GM21717 (cell line): ENCODE measurements around the gene CAMK2N2.

ENCODE experiments used
- ATAC-seq: cut with Tn5 transposase; IDR thresholded peaks from one replicate; pipeline ENCODE4 v1.9.1; 2021; ENCODE audit warnings: mild to moderate bottlenecking, moderate library complexity; ENCODE audit not compliant: unreplicated experiment

Gene CAMK2N2

GRCh38 chr3:184261270-184261853 lies at the start of gene CAMK2N2:
Gene CAMK2N2 (minus strand): TSS chr3:184261553. CDS start chr3:184261285, 268 bp downstream.
- no peak for ATAC-seq

- ATAC-seq: no peak
Measured at GRCh38 chr3:184308744-184309143, 47.4 kb upstream of the CAMK2N2 start.

- ATAC-seq: no peak
Measured at GRCh38 chr3:184307915-184308314, 46.6 kb upstream of the CAMK2N2 start.

GRCh38 chr3:184306341-184306972 lies 45.1 kb upstream of the CAMK2N2 start:
- no peak for ATAC-seq

DNA sequence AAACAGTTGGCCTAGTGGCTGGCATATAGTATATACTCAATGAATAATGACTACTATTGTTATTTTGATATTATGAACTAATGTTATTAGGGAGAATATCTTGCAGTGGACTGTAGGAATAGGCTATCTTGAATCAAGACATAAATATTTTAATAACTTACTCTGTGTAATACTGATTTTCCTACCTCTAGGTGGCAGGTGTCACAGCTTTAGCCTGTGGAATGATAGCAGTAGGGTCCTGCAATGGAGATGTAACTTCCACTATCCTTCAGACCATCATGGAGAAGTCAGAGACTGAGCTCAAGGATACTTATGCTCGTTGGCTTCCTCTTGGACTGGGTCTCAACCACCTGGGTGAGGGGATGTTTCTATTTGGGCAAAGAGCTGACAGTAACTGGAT lies 44.2 kb upstream of the CAMK2N2 start:
- no peak for ATAC-seq

DNA sequence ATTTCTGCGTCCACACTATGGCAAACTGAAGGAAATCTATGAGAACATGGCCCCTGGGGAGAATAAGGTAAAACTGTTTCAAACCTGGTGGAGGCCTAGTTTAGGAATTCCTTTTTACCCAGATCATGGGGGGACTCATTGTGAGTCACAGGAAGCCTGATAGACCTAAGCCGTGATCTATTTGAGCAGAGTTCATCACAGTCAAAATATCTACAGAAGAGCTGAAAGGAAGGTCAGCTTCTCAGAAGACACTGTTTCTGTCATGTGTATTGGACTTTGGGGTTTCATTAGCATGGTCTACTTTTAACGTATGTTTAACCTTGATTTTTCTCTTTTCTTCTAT lies 39.0 kb upstream of the CAMK2N2 start:
- no peak for ATAC-seq

- ATAC-seq: no peak
Measured at GRCh38 chr3:184299488-184300377, 38.4 kb upstream of the CAMK2N2 start.

GRCh38 chr3:184298759-184299487 lies 37.6 kb upstream of the CAMK2N2 start, which contains the start of gene PSMD2:
Gene PSMD2 (plus strand): TSS chr3:184299241. CDS start chr3:184299267, 26 bp downstream.
- peak; percentile 90 for ATAC-seq

GRCh38 chr3:184296616-184297015 lies 35.3 kb upstream of the CAMK2N2 start:
- no peak for ATAC-seq

- ATAC-seq: no peak
Measured at GRCh38 chr3:184295771-184296170, 34.4 kb upstream of the CAMK2N2 start.

DNA sequence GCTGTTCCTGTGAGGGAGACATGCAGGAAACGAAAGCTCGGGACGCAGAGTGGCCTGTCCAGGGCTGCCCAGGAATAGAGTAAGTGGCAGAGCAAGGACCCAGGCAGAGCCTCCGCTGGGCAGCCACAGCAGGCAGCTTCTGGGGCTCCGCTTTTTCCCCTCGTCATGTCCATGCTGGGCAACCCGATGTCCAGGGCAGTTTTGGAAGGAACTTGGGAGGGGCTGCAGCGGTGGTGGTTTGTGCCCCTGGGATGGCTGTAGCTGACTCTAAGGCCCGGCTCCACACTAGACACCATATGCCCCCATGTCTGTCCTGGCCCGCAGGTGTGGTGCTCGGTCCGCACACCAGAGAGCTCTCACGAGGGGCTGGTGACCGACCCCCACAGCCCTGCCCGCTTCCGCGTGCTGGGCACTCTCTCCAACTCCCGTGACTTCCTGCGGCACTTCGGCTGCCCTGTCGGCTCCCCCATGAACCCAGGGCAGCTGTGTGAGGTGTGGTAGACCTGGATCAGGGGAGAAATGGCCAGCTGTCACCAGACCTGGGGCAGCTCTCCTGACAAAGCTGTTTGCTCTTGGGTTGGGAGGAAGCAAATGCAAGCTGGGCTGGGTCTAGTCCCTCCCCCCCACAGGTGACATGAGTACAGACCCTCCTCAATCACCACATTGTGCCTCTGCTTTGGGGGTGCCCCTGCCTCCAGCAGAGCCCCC lies 30.5 kb upstream of the CAMK2N2 start:
- no peak for ATAC-seq

DNA sequence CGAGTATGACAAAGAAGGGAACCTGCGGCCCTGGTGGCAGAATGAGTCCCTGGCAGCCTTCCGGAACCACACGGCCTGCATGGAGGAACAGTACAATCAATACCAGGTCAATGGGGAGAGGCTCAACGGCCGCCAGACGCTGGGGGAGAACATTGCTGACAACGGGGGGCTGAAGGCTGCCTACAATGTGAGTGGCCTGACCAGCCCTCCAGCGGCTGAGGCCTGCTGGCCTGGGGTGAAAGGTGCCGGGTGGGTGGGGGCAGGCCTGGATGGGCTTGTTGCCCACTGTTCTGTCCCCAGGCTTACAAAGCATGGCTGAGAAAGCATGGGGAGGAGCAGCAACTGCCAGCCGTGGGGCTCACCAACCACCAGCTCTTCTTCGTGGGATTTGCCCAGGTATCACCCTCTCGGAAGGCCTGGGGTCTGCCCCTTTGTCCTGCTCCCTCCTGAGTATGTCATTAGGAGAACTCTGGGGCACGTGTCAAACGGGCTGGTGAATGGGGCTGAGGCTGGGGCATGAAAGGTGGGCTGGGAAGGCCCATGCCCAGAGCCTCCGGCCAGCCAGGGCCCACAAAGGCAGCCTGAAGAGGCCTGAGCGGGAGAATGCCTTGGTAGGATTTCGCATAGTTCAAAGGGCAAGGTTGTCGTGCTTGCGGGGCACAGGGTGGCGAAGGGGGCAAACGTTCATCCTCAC lies 29.8 kb upstream of the CAMK2N2 start:
- no peak for ATAC-seq

DNA sequence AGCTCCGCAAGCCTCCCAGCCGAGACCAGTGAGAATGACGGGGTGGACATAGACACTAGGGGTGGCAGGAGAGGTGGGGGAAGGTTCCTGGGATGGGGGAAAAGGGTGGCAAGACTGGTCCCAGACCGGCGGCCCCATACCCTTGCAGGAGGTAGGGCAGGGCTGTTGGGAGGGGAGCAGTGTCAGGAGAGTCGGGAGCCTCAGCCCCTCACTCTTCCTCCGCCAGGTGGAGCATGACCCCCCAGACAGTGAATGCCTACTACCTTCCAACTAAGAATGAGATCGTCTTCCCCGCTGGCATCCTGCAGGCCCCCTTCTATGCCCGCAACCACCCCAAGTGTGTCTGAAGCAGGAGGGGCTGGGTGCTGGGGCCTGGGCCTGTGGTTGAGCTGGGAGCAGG lies 29.0 kb upstream of the CAMK2N2 start:
- no peak for ATAC-seq

DNA sequence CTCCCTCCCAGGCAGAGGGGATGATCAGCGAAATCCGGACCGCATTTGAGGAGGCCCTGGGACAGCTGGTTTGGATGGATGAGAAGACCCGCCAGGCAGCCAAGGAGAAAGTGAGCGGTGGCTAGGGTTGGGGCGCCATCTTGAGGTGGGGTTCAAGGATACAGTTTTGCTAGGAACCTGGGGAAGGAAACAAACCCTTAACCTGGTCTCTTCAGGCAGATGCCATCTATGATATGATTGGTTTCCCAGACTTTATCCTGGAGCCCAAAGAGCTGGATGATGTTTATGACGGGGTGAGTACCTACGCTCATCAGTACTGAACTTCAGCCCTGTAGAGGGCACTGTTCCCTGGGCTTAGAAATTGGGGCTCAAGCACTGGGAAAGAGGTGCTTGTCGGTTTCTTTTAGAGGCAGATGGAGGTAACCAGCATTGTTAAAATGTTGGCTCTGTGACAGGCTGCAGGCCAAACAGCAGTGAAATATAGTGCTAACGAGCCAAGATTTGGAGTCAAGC lies 28.1 kb upstream of the CAMK2N2 start:
- ATAC-seq: no peak

GRCh38 chr3:184284696-184285095 lies 23.3 kb upstream of the CAMK2N2 start:
- ATAC-seq: no peak

DNA sequence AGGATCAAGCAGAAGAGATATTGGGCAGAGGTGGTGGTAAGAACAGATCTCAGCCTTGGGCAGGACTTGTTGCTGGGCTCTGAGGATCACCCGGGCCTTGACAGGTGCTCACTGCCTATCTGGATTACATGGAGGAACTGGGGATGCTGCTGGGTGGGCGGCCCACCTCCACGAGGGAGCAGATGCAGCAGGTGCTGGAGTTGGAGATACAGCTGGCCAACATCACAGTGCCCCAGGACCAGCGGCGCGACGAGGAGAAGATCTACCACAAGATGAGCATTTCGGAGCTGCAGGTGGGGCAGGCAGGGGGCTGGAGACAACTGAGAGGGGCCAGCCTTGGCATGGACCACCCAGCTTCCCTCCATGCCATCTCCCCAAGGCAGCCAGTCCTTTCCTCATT lies 22.3 kb upstream of the CAMK2N2 start:
- ATAC-seq: no peak

DNA sequence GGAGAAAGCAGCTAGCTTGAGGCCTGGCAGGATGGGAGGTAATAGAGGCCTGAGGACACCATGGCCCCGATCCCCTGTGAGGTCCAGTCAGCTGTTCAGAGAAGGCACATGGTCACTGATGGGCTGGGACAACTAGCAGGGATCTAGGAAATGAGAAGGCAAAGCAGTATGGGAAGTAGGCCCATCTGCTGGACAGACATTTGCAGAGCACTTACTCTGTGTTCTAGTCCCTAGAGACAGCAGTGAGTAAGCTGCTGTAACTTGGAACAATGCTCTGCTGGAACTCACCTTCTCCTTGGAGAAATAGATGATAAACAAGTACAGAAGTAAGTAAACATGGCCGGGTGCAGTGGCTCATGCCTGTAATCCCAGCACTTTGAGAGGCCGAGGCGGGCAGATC lies 21.6 kb upstream of the CAMK2N2 start:
- no peak for ATAC-seq

DNA sequence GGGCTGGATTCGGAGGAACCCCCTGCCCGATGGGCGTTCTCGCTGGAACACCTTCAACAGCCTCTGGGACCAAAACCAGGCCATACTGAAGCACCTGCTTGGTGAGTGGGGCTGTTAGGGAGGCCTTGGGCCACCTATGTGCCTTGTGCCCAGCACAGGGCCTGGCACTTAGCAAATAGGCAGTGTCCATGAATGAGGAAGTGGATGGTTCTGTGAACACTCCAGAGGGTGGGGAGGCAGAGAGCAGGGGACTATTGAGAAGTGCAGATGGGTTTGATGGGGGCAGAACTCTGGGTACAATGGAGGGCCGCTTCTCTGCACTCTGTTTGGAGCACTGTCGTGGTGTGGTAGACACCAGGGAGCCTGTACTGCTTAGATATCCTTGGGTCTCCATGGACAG lies 16.0 kb upstream of the CAMK2N2 start:
- no peak for ATAC-seq

GRCh38 chr3:184275961-184276910 lies 14.9 kb upstream of the CAMK2N2 start, which contains the start of gene ECE2:
Gene ECE2 (plus strand): TSS chr3:184276022. CDS start chr3:184276154, 132 bp downstream.
- no peak for ATAC-seq
